ENCODE results near the gene RPS15. TPM values are rescaled to one million over a fixed set of nuclear protein-coding genes. Genes with fewer than 3 reads are reported as not detected.

Gene RPS15
- total RNA-seq, 4 donors from 2014 or later = 2,032 to 3,816 (median 2,914) TPM

DNA sequence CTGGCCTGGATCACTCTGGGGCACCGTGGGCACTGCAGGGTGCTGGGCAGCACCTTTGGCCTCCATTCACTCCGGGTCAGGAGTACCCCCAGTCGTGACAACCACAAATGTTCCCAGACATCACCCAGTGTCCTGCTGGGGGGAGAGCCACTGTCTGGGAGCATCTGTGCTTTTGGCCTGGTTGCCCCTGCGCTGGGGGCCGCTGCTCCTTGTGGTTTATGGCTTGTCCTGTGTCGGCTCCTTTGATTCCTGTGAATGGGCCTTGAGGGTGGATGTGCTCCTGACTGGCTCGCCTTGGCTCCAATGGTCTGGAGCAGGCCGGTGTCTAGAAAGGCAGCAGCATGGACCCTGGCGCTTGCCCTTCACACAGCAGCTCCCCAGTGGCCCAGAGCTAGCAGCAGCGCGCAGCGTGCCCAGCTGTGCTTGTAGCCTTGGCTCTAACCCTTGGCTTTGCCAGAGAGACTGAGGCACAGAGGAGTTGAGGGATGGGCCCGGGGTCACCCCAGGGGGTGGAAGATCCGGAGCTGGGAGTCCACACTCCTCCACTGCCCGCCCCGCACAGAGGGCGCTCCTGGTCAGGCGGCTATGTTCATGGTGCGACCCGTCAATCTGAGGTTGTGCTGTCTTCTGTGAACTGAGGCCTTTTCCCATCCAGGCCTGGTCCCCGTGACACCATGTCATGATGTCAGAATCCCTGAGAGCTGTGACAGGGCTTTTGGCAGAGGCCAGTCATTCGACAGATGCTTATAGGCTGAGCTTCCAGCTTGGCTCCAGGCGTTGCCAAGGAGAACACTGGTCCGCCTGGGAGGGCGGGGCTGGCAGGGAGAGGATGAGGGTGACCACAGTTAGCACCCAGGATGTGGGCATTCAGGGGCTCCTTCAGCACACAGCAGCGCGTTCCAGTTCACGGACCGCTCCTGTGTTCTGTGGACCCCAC is 26.7 kb upstream of the RPS15 start:
- TF ChIP-seq, protein P1, sequence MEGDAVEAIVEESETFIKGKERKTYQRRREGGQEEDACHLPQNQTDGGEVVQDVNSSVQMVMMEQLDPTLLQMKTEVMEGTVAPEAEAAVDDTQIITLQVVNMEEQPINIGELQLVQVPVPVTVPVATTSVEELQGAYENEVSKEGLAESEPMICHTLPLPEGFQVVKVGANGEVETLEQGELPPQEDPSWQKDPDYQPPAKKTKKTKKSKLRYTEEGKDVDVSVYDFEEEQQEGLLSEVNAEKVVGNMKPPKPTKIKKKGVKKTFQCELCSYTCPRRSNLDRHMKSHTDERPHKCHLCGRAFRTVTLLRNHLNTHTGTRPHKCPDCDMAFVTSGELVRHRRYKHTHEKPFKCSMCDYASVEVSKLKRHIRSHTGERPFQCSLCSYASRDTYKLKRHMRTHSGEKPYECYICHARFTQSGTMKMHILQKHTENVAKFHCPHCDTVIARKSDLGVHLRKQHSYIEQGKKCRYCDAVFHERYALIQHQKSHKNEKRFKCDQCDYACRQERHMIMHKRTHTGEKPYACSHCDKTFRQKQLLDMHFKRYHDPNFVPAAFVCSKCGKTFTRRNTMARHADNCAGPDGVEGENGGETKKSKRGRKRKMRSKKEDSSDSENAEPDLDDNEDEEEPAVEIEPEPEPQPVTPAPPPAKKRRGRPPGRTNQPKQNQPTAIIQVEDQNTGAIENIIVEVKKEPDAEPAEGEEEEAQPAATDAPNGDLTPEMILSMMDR (IDR thresholded peaks at IDR 0.05; ENCODE audit: low read depth) = no peak

DNA sequence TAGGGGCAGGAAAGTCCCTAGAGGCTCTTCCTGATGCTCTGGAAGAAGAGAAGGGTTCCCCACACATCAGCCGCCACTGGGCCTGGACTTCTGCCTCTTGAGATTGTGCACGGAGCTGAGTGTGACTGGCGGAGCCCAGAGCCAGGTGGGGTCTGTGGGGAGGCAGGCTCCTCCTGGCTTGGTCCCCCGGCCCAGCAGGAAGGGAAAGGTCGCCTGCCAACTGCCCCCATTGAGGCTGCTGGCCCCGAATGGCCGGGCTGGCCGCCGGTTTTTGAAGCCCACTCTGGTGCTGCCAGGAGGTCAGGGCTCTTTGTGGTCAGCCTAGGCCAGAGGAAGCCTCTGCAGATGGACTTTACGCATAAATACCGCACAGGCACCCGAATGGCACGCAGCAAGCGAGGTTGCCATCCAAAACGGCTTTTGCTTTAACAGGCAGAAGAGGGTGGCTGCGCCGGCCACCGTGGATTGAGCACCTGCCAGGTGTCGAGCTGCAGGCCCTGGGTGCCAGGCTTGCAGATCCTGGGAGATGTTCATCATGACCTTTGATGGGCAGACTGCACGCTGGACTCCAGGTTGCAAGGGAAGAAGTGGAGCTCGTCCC is 25.8 kb upstream of the RPS15 start:
- TF ChIP-seq, protein P1 (IDR thresholded peaks at IDR 0.05; ENCODE audit: low read depth) = no peak

DNA sequence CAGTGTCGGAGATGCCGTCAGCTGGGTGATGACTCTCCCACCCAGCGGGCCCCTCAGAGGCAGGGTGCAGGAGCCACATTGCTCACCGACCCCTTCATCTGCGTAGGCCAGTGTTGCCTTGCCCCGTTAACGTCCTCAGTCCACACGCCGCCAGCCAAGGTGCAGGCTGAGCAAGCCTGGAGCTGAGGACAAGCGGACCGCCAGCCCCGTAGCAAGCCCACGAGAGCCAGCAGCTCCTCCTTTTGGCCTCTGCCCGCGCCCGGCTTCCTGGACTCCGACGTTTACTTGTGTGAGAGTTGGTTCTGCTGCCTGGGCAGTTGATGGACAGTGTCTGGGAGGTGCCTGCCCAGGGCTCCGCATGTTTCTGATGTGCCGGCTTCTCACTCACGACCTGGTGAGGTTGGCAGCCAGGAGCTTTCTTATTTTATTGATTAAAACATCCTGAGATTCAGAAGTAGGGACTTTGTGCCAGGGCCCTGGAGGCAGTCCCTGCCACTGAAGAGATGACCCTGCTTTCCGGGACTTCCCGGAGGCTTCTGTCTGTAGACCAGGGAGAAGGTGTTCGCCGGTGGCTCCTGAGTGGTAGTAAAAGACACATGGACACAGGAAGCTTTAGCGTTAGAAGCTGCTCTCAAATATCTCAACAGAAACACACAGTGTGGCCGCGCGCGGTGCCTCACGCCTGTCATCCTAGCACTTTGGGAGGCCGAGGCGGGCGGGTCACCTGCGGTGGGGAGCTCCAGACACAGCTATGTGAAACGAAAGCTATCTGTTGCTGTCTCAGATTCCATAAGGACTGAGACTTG is 25.0 kb upstream of the RPS15 start:
- TF ChIP-seq, protein P1 (IDR thresholded peaks at IDR 0.05; ENCODE audit: low read depth) = no peak

DNA sequence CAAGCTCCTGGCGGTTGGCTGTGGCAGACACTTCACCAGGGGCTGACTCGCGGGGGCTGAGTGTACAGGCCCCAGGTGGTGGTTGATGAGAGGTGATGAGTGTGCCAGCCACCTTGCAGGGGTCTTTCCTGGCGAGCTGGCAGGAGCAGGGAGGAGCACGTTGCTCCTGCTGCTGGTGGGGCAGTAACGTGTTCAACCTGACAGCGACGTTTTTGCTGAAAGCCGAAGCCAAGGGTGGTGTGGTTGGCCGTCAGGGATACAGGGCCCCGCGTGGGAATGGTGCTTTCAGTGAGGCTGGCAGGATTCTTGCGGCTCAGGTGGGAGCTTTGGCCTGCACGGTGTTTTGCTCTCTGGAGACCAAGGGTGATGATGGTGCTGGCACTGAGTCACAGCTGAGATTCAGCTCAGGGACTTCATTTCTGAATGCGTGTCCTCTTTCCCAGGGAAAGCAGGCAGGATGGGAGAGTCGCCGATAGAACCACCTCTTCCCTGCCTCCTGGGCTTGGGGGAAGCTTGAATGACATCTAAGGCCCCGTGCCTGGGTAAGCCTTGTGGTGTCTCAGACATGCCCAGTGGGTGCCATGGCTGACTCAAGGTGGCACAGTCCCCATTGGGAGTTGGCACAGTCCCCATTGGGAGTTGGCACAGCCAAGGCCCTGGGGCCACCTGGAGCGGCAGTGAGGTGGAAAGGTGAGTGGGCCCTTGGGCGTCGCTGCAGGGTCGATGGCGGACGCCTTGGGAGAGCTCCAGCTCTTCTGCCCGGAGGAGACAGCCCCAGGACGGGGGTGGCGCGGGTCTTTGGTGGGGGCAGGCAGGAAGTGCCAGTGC is 22.0 kb upstream of the RPS15 start:
- TF ChIP-seq, protein P1 (IDR thresholded peaks at IDR 0.05; ENCODE audit: low read depth) = no peak

DNA sequence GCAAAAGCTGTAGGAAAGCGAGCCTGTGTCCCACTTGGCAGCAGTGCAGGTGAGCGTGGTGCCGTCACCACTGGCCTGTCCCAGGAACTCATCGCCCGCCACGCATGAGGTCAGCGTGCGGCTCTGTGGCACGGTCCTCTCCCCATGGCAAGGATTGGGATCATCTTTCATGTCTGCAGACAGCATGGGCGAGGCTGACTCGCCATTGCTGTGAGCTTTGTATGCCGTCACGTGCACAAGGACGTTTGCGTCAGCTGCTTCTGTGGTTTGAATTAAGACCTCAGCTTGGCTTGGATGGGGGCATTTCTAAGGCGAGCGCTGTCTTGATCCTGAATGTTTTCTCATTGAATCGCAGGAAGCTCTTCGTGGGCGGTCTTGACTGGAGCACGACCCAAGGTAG is 21.1 kb upstream of the RPS15 start:
- TF ChIP-seq, protein P1 (IDR thresholded peaks at IDR 0.05; ENCODE audit: low read depth) = no peak

DNA sequence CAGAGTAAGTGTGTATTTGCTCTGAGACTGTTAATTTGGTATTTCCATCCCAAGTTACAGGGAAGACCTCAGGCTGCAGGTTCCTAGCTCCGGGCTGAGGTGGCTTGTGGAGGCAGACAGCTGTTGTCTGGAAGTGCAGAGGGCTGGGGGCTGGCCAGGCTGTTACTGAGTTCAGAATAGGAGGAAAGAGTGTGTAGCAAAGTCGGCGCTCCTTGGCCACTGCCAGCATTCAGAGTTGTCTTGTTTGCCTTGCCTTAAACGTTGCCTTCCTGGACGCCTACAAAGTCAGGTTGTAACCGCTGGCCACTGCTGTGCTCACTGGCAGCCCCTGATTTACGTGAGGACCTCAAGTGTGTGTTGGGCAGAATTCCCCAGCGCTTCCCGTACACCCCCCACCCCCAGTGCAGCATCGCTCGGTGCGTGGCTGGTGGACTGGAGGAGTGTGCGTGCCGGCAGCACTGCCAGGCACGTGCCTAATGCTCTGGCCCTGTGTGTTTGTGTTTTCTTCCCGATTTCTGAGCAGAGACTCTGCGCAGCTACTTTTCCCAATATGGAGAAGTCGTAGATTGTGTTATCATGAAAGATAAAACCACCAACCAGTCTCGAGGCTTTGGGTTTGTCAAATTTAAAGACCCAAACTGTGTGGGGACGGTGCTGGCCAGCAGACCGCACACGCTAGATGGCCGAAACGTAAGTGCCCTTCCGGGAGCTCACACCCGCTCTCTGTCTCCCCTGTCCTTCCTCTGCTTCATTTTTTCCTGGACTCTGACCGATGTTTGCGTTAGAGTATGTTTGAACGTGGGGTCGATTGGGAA is 20.3 kb upstream of the RPS15 start:
- TF ChIP-seq, protein P1 (IDR thresholded peaks at IDR 0.05; ENCODE audit: low read depth) = no peak

Measured in subcutaneous adipose tissue (tissue), 4 donors.